Neural progenitor cell (in vitro differentiated cells): ENCODE data around the gene GTF3C2.

Experiments
- CTCF ChIP-seq: fragments of 200-600 bp; sonication (generic); IDR thresholded peaks from 2 replicates; pipeline ENCODE4 v1.5.1; 2017; ENCODE audit warnings: antibody characterized with exemption, mild to moderate bottlenecking
- EZH2 ChIP-seq: fragments of 200-600 bp; sonication (generic); IDR thresholded peaks from 2 replicates; pipeline ENCODE4 v1.6.1; 2017; ENCODE audit warnings: antibody characterized with exemption, mild to moderate bottlenecking, moderate library complexity
- EZH2phosphoT487 ChIP-seq: fragments of 200-600 bp; sonication (generic); IDR thresholded peaks from 2 replicates; pipeline ENCODE4 v1.6.1; 2017; ENCODE audit warnings: antibody characterized with exemption

GRCh38 chr2:27400348-27401135, 44.0 kb upstream of the GTF3C2 start:
- TF ChIP-seq CTCF = no peak
- TF ChIP-seq EZH2 = no peak
- TF ChIP-seq EZH2phosphoT487 = no peak
